Endodermal cell (in vitro differentiated cells): ENCODE measurements around the gene MYLK2. TPM values are rescaled to one million over a fixed set of nuclear protein-coding genes. Genes with fewer than 3 reads are reported as not detected.
A peak's percentile ranks its signal among the peaks of the same experiment; 100 is the strongest.

Experiments used
- DNase-seq: peaks from one replicate; pipeline ENCODE4 v3.0.0-alpha.2; 2017
- H3K27ac ChIP-seq: 2 replicates; pipeline ENCODE4 v1.5.1; 2013; ENCODE audit warnings: mild to moderate bottlenecking, low read depth, low read length, moderate library complexity
- H3K27me3 ChIP-seq: 2 replicates; pipeline ENCODE4 v1.6.1; 2013; ENCODE audit warnings: mild to moderate bottlenecking, low read length, moderate library complexity; ENCODE audit not compliant: insufficient read depth, control insufficient read depth, poor library complexity, severe bottlenecking
- H3K36me3 ChIP-seq: 2 replicates; pipeline ENCODE4 v1.7.0; 2013; ENCODE audit warnings: mild to moderate bottlenecking, low read length, moderate library complexity; ENCODE audit not compliant: control insufficient read depth, insufficient read depth
- H3K4me1 ChIP-seq: one replicate; pipeline ENCODE4 v1.7.0; 2013; ENCODE audit warnings: low read length; ENCODE audit not compliant: control insufficient read depth, insufficient read depth
- H3K4me3 ChIP-seq: 2 replicates; pipeline ENCODE4 v1.5.1; 2013; ENCODE audit warnings: mild to moderate bottlenecking, low read length, moderate library complexity
- H3K9ac ChIP-seq: 2 replicates; pipeline ENCODE4 v1.6.1; 2013; ENCODE audit warnings: mild to moderate bottlenecking, low read length, moderate library complexity; ENCODE audit not compliant: poor library complexity, severe bottlenecking; ENCODE audit errors: extremely low read depth
- H3K9me3 ChIP-seq: 2 replicates; pipeline ENCODE4 v1.6.1; 2013; ENCODE audit warnings: mild to moderate bottlenecking, low read length, moderate library complexity; ENCODE audit not compliant: control insufficient read depth
- H3K27ac Mint-ChIP-seq: 2 replicates; pipeline ENCODE4 v1.8.0; 2020; ENCODE audit warnings: mixed read lengths
- H3K27me3 Mint-ChIP-seq: 2 replicates; pipeline ENCODE4 v1.8.0; 2021; ENCODE audit warnings: mild to moderate bottlenecking, mixed read lengths; ENCODE audit not compliant: insufficient read depth
- H3K36me3 Mint-ChIP-seq: 2 replicates; pipeline ENCODE4 v1.8.0; 2020; ENCODE audit warnings: low read depth, mixed read lengths
- H3K4me1 Mint-ChIP-seq: 2 replicates; pipeline ENCODE4 v1.8.0; 2020; ENCODE audit warnings: mixed read lengths
- H3K4me3 Mint-ChIP-seq: 2 replicates; pipeline ENCODE4 v1.8.0; 2020; ENCODE audit warnings: mild to moderate bottlenecking, moderate library complexity, mixed read lengths
- H3K9me3 Mint-ChIP-seq: 2 replicates; pipeline ENCODE4 v1.8.0; 2020; ENCODE audit warnings: mild to moderate bottlenecking, mixed read lengths
- WGBS, 2 experiments: methylation state at CpG; one replicate each; pipeline versions ENCODE4 v1.1.5 to v1.1.7; 2013; ENCODE audit warnings: missing lambda C conversion rate in 2 of 2, mixed read lengths in 1 of 2; ENCODE audit not compliant: insufficient coverage in 1 of 2, insufficient read length in 1 of 2; 5-methylcytosine and 5-hydroxymethylcytosine counted together
- total RNA-seq, 2 donors: library from RNA; stranded (reverse); fragmentation: NEBNext Ultra II Directional in 1 of 2; extraction: Animal tissue kit (Norgen Biotek cat#: 25700) in 1 of 2; gene quantifications; 2 replicates in 1 of 2; 3 replicates in 1 of 2; pipeline ENCODE4 v1.2.1, GENCODE V29; 2021
- TF ChIP-seq, protein P1 (sequence below): fragments of 200-600 bp; sonication (generic); conservative IDR thresholded peaks from 2 replicates; pipeline ENCODE4 v1.5.0; 2021; ENCODE audit warnings: antibody characterized with exemption, mild to moderate bottlenecking

The MYLK2 gene
- total RNA-seq, 2 donors from 2014 or later = 0.20 to 0.29 TPM

GRCh38 chr20:31824125-31824485 is 4.9 kb downstream of the MYLK2 start:
- peaks cover 2% of the 10 kb centered on the region for H3K4me1 Mint-ChIP-seq
- peak; percentile 41 for DNase-seq

DNA sequence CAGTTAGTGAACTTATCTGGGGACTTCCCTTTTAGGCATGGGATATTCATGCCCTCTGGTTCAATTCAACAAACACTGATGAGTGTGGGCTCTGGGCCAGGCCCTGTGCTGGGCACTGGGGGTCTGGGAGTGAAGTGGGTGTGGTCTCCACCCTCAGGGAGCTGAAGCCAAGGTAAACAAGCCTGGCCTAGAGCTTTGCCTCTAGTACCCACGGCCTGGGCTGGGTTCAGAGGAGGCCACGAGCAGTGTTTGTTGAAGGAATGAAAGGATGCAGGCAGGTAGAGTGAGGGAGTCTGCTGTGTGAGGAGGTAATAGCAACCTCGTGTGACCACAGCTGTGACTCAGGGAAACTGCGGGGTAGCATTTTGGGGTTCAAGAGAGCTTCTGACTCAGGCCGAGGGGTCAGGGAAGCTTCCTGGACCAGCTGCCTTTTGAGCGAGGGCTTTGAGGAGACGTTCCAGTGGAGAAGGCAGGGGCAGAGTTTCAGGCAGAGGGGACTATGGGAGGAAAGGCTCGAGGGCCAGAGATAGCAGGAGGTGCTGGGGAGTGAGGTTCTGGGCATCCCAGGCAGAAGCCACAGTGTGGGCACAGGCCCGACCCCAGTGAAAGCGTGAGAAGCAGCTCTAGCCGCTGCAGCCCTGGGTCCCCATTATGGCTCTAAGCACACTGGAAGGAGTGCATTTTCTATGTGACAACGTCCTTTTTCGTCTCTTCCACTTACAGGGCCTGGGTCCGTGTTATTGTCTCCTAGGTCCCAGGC is 5.6 kb downstream of the MYLK2 start:
- Mint-ChIP-seq H3K4me1 (peaks cover 5% of the 10 kb centered on the region), H3K27ac (no peak overlapping the region), H3K36me3 (no peaks in the 10 kb centered on the region), H3K9me3 (no peaks in the 10 kb centered on the region), H3K4me3 (no peak overlapping the region), H3K27me3 (peaks cover 3% of the 10 kb centered on the region)
- no peaks in the 10 kb centered on the region for H3K27me3 ChIP-seq
- H3K9ac ChIP-seq = no peak overlapping the region
- H3K4me3 ChIP-seq = no peak overlapping the region
- H3K36me3 ChIP-seq = no peaks in the 10 kb centered on the region
- no peak for DNase-seq
- H3K9me3 ChIP-seq = no peaks in the 10 kb centered on the region
- 90 to 96% methylated on average over 13 to 14 of the region's 14 CpGs for WGBS, 2 experiments
- H3K27ac ChIP-seq = no peak overlapping the region
- H3K4me1 ChIP-seq = peaks cover 10% of the 10 kb centered on the region
- TF ChIP-seq, protein P1, sequence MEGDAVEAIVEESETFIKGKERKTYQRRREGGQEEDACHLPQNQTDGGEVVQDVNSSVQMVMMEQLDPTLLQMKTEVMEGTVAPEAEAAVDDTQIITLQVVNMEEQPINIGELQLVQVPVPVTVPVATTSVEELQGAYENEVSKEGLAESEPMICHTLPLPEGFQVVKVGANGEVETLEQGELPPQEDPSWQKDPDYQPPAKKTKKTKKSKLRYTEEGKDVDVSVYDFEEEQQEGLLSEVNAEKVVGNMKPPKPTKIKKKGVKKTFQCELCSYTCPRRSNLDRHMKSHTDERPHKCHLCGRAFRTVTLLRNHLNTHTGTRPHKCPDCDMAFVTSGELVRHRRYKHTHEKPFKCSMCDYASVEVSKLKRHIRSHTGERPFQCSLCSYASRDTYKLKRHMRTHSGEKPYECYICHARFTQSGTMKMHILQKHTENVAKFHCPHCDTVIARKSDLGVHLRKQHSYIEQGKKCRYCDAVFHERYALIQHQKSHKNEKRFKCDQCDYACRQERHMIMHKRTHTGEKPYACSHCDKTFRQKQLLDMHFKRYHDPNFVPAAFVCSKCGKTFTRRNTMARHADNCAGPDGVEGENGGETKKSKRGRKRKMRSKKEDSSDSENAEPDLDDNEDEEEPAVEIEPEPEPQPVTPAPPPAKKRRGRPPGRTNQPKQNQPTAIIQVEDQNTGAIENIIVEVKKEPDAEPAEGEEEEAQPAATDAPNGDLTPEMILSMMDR = no peak

More at GRCh38 chr20:31824125-31824485, 4.9 kb downstream of the MYLK2 start:
- TF ChIP-seq, protein P1 = no peak
- Histone ChIP-seq H3K4me3 (no peak overlapping the region), H3K9ac (no peak overlapping the region), H3K4me1 (peaks cover 7% of the 10 kb centered on the region), H3K27me3 (no peaks in the 10 kb centered on the region), H3K27ac (no peak overlapping the region), H3K36me3 (no peaks in the 10 kb centered on the region), H3K9me3 (no peaks in the 10 kb centered on the region)
- peaks cover 3% of the 10 kb centered on the region for H3K27me3 Mint-ChIP-seq
- H3K36me3 Mint-ChIP-seq = no peaks in the 10 kb centered on the region
- WGBS, 2 experiments = 92 to 93% methylated on average over 3 to 4 of the region's 4 CpGs
- H3K4me3 Mint-ChIP-seq = no peak overlapping the region
- no peaks in the 10 kb centered on the region for H3K9me3 Mint-ChIP-seq
- no peak overlapping the region for H3K27ac Mint-ChIP-seq

GRCh38 chr20:31826074-31826473 is 6.9 kb downstream of the MYLK2 start:
- no peak overlapping the region for H3K4me3 Mint-ChIP-seq
- TF ChIP-seq, protein P1 = no peak
- Histone ChIP-seq H3K27me3 (no peaks in the 10 kb centered on the region), H3K36me3 (no peaks in the 10 kb centered on the region), H3K27ac (no peak overlapping the region), H3K4me1 (peaks cover 3% of the 10 kb centered on the region), H3K9ac (no peak overlapping the region), H3K9me3 (no peaks in the 10 kb centered on the region), H3K4me3 (no peak overlapping the region)
- no peaks in the 10 kb centered on the region for H3K36me3 Mint-ChIP-seq
- peaks cover 3% of the 10 kb centered on the region for H3K27me3 Mint-ChIP-seq
- DNase-seq = no peak
- H3K27ac Mint-ChIP-seq = no peak overlapping the region
- no peaks in the 10 kb centered on the region for H3K9me3 Mint-ChIP-seq
- peaks cover 3% of the 10 kb centered on the region for H3K4me1 Mint-ChIP-seq
- 86 to 98% methylated on average over 5 of the region's 5 CpGs for WGBS, 2 experiments
